Measurements from ENCODE around the gene STK16.

Gene STK16

GRCh38 chr2:219291910-219292490 is 46.7 kb downstream of the STK16 start:
- Histone ChIP-seq H3K27me3 (ENCODE audit: control insufficient read depth, insufficient read depth, low read length) (no peaks in the 10 kb centered on the region), H3K4me3 (ENCODE audit: low read length) (no peak overlapping the region), H3K27ac (ENCODE audit: low read depth, low read length) (no peak overlapping the region), H3K9ac (ENCODE audit: low read length) (no peak overlapping the region), H3K4me1 (ENCODE audit: control insufficient read depth, insufficient read depth, low read length) (peaks cover 10% of the 10 kb centered on the region), H3K36me3 (ENCODE audit: control insufficient read depth, insufficient read depth, low read length) (no peaks in the 10 kb centered on the region)

GRCh38 chr2:219292616-219293015 is 47.3 kb downstream of the STK16 start:
- H3K27me3 ChIP-seq (ENCODE audit: control insufficient read depth, insufficient read depth, low read length) = no peaks in the 10 kb centered on the region
- H3K27ac ChIP-seq (ENCODE audit: low read depth, low read length) = no peak overlapping the region
- H3K36me3 ChIP-seq (ENCODE audit: control insufficient read depth, insufficient read depth, low read length) = no peaks in the 10 kb centered on the region
- no peak overlapping the region for H3K4me3 ChIP-seq (ENCODE audit: low read length)
- H3K9ac ChIP-seq (ENCODE audit: low read length) = no peak overlapping the region
- peaks cover 10% of the 10 kb centered on the region for H3K4me1 ChIP-seq (ENCODE audit: control insufficient read depth, insufficient read depth, low read length)

DNA sequence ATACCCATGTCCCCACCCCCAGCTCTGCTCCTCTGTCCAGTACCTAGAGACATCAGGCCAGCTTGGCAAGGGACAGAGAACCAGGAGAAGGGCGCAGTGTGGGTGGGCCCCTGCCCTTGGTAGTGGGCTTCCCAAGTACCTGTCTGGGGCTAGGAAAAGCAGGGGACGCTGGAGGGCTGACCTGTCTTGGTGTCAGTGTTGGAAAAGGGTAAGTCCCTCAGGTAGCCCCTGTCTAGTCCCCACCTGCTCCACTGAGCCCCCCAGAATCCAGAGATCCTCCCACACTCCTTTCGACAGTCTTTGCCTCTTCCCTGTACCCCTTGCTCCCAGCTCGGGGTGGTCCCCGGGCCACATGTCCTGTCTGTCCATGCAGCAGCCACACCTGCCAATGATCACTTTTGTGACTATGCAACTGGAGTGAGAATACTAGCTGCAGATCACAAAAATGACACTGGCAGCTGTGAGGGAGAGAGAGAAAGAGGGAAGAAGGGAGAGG is 48.5 kb downstream of the STK16 start:
- H3K9ac ChIP-seq (ENCODE audit: low read length) = no peak overlapping the region
- peaks cover 10% of the 10 kb centered on the region for H3K4me1 ChIP-seq (ENCODE audit: control insufficient read depth, insufficient read depth, low read length)
- H3K27me3 ChIP-seq (ENCODE audit: control insufficient read depth, insufficient read depth, low read length) = no peaks in the 10 kb centered on the region
- no peak overlapping the region for H3K27ac ChIP-seq (ENCODE audit: low read depth, low read length)
- H3K36me3 ChIP-seq (ENCODE audit: control insufficient read depth, insufficient read depth, low read length) = no peaks in the 10 kb centered on the region
- no peak overlapping the region for H3K4me3 ChIP-seq (ENCODE audit: low read length)

- Histone ChIP-seq H3K4me1 (ENCODE audit: control insufficient read depth, insufficient read depth, low read length) (peaks cover 6% of the 10 kb centered on the region), H3K4me3 (ENCODE audit: low read length) (peak overlapping the region; percentile 56), H3K9ac (ENCODE audit: low read length) (peak overlapping the region; percentile 43), H3K27me3 (ENCODE audit: control insufficient read depth, insufficient read depth, low read length) (no peaks in the 10 kb centered on the region), H3K27ac (ENCODE audit: low read depth, low read length) (peak overlapping the region; percentile 72), H3K36me3 (ENCODE audit: control insufficient read depth, insufficient read depth, low read length) (no peaks in the 10 kb centered on the region)
Observed at GRCh38 chr2:219294356-219295351, 49.4 kb downstream of the STK16 start.

DNA sequence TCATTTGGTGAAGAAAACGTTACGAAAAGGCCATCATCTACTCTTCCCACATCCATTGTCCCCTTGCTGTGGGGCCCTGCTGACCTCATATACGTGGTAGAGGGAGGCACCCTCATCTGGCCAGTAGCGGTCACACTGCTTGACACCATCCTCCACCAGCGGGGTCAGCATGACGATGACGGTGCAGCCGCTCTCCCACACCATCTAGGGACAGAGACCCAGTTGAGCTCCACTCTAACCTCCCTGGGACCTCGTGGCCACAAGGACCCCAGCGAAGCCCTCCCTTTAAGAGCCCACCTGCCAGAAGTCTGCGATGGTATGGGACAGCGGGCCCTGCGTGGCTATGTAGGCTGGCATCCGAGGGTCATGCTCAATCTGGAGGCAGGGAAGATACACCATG is 50.9 kb downstream of the STK16 start:
- Histone ChIP-seq H3K9ac (ENCODE audit: low read length) (no peak overlapping the region), H3K4me3 (ENCODE audit: low read length) (no peak overlapping the region), H3K4me1 (ENCODE audit: control insufficient read depth, insufficient read depth, low read length) (no peaks in the 10 kb centered on the region), H3K27ac (ENCODE audit: low read depth, low read length) (no peak overlapping the region), H3K27me3 (ENCODE audit: control insufficient read depth, insufficient read depth, low read length) (no peaks in the 10 kb centered on the region), H3K36me3 (ENCODE audit: control insufficient read depth, insufficient read depth, low read length) (no peaks in the 10 kb centered on the region)

GRCh38 chr2:219296631-219297391 is 51.5 kb downstream of the STK16 start:
- Histone ChIP-seq H3K36me3 (ENCODE audit: control insufficient read depth, insufficient read depth, low read length) (no peaks in the 10 kb centered on the region), H3K9ac (ENCODE audit: low read length) (no peak overlapping the region), H3K27ac (ENCODE audit: low read depth, low read length) (no peak overlapping the region), H3K4me1 (ENCODE audit: control insufficient read depth, insufficient read depth, low read length) (no peaks in the 10 kb centered on the region), H3K27me3 (ENCODE audit: control insufficient read depth, insufficient read depth, low read length) (no peaks in the 10 kb centered on the region), H3K4me3 (ENCODE audit: low read length) (no peak overlapping the region)

GRCh38 chr2:219297766-219298456 is 52.6 kb downstream of the STK16 start:
- no peaks in the 10 kb centered on the region for H3K4me1 ChIP-seq (ENCODE audit: control insufficient read depth, insufficient read depth, low read length)
- no peak overlapping the region for H3K27ac ChIP-seq (ENCODE audit: low read depth, low read length)
- peaks cover 2% of the 10 kb centered on the region for H3K27me3 ChIP-seq (ENCODE audit: control insufficient read depth, insufficient read depth, low read length)
- no peak overlapping the region for H3K9ac ChIP-seq (ENCODE audit: low read length)
- H3K36me3 ChIP-seq (ENCODE audit: control insufficient read depth, insufficient read depth, low read length) = no peaks in the 10 kb centered on the region
- H3K4me3 ChIP-seq (ENCODE audit: low read length) = no peak overlapping the region

DNA sequence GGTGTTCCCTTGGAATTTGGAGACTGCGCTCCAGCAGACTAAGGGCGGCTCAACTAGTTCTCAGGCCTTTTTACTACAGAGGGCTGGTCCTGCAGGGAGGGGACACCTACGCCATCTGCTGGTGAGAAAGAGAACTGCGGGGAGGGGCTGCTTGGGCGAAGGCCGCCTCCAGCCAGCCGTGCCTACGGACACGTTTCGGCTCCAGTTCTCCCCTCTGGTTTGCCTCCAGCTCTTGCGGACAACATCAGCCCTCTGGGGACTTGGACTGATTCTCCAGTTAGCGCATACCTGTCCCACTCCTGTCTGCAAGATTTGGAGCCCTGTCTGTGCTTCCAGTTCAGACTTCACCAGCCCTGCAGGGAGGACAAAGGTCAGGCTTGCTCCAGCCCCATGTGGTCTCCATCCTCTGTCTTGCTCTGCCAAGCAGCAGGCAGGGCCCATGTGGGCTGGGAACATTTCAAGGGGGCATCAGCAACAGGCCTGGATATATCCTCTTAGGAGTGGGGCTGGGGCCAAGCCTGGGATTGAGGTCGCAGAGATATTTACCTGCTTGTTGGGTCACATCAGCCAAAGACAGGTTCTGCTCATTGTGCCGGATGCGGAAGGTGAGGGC is 53.6 kb downstream of the STK16 start:
- no peak overlapping the region for H3K27ac ChIP-seq (ENCODE audit: low read depth, low read length)
- peaks cover 2% of the 10 kb centered on the region for H3K27me3 ChIP-seq (ENCODE audit: control insufficient read depth, insufficient read depth, low read length)
- no peaks in the 10 kb centered on the region for H3K36me3 ChIP-seq (ENCODE audit: control insufficient read depth, insufficient read depth, low read length)
- H3K4me1 ChIP-seq (ENCODE audit: control insufficient read depth, insufficient read depth, low read length) = no peaks in the 10 kb centered on the region
- no peak overlapping the region for H3K9ac ChIP-seq (ENCODE audit: low read length)
- H3K4me3 ChIP-seq (ENCODE audit: low read length) = no peak overlapping the region

DNA sequence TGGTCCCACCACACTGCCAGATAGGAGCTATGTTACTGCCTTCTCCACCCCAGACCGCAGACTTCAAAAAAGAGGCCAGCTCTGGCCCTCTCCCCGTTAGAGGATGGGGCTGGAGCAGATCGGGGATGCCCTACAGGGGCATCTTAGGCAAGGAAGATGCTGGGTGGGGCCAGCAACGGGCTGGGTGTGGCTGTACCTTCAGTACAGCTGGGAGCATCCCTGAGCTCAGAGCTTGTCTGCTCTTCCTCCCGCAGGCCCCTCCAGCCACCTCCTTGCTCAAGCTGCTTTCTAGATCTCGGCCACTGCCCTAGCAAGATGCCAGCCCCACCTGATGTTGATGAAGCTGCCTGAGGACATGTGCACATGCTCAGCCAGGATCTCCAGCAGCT is 54.1 kb downstream of the STK16 start:
- no peak overlapping the region for H3K4me3 ChIP-seq (ENCODE audit: low read length)
- no peaks in the 10 kb centered on the region for H3K4me1 ChIP-seq (ENCODE audit: control insufficient read depth, insufficient read depth, low read length)
- no peak overlapping the region for H3K27ac ChIP-seq (ENCODE audit: low read depth, low read length)
- H3K9ac ChIP-seq (ENCODE audit: low read length) = no peak overlapping the region
- H3K27me3 ChIP-seq (ENCODE audit: control insufficient read depth, insufficient read depth, low read length) = peaks cover 2% of the 10 kb centered on the region
- no peaks in the 10 kb centered on the region for H3K36me3 ChIP-seq (ENCODE audit: control insufficient read depth, insufficient read depth, low read length)

Measured in rectal smooth muscle tissue (tissue), 1 donor.